H9 (cell line): ENCODE data around the gene OSM. TPM values are rescaled to one million over a fixed set of nuclear protein-coding genes. Genes with fewer than 3 reads are reported as not detected.
A peak's percentile ranks its signal among the peaks of the same experiment; 100 is the strongest.

Experiments
- DNase-seq: peaks from one replicate; pipeline ENCODE4 v3.0.0-alpha.2; 2017
- H2AFZ ChIP-seq: one replicate; pipeline ENCODE4 v1.6.1; 2013; ENCODE audit warnings: mild to moderate bottlenecking, low read length, control low read depth, moderate library complexity
- H2AK5ac ChIP-seq: 2 replicates; pipeline ENCODE4 v1.6.1; 2013; ENCODE audit warnings: low read length, control low read depth, mixed read lengths; ENCODE audit not compliant: insufficient read length
- H2BK120ac ChIP-seq: one replicate; pipeline ENCODE4 v1.6.1; 2013; ENCODE audit warnings: low read depth, mild to moderate bottlenecking, low read length, control low read depth, inconsistent platforms; ENCODE audit not compliant: poor library complexity, severe bottlenecking
- H2BK12ac ChIP-seq: 2 replicates; pipeline ENCODE4 v1.6.1; 2013; ENCODE audit warnings: low read length, control low read depth, mixed read lengths, low read depth; ENCODE audit not compliant: insufficient read length
- H2BK15ac ChIP-seq: 2 replicates; pipeline ENCODE4 v1.6.1; 2013; ENCODE audit warnings: low read depth, low read length, control low read depth
- H2BK20ac ChIP-seq: one replicate; pipeline ENCODE4 v1.6.1; 2013; ENCODE audit warnings: low read depth, mild to moderate bottlenecking, low read length, control low read depth, inconsistent platforms; ENCODE audit not compliant: poor library complexity, severe bottlenecking
- H2BK5ac ChIP-seq: 2 replicates; pipeline ENCODE4 v1.6.1; 2013; ENCODE audit warnings: low read length, control low read depth, mixed read lengths; ENCODE audit not compliant: insufficient read length
- H3K14ac ChIP-seq: 2 replicates; pipeline ENCODE4 v1.6.1; 2013; ENCODE audit warnings: low read length, control low read depth; ENCODE audit not compliant: insufficient read depth
- H3K18ac ChIP-seq: 2 replicates; pipeline ENCODE4 v1.6.1; 2013; ENCODE audit warnings: low read depth, mild to moderate bottlenecking, mixed read lengths, low read length, control low read depth; ENCODE audit not compliant: insufficient read length
- H3K23ac ChIP-seq: 2 replicates; pipeline ENCODE4 v1.6.1; 2013; ENCODE audit warnings: low read length, control low read depth, mixed read lengths, low read depth; ENCODE audit not compliant: insufficient read length
- H3K23me2 ChIP-seq: 2 replicates; pipeline ENCODE4 v1.6.1; 2013; ENCODE audit warnings: low read depth, mild to moderate bottlenecking, mixed read lengths, low read length, control low read depth; ENCODE audit not compliant: insufficient read length, poor library complexity, severe bottlenecking
- H3K27ac ChIP-seq: 2 replicates; pipeline ENCODE4 v1.5.1; 2013; ENCODE audit warnings: low read length, control low read depth, mixed read lengths, low read depth; ENCODE audit not compliant: insufficient read length
- H3K27me3 ChIP-seq: 2 replicates; pipeline ENCODE4 v1.6.1; 2013; ENCODE audit warnings: low read length, control low read depth, inconsistent platforms; ENCODE audit not compliant: insufficient read depth
- H3K4ac ChIP-seq: 2 replicates; pipeline ENCODE4 v1.6.1; 2013; ENCODE audit warnings: low read depth, mild to moderate bottlenecking, control low read depth, inconsistent platforms, low read length, moderate library complexity
- H3K4me1 ChIP-seq: 2 replicates; pipeline ENCODE4 v1.6.1; 2013; ENCODE audit warnings: low read length, control low read depth, inconsistent platforms; ENCODE audit not compliant: insufficient read depth
- H3K4me2 ChIP-seq: 2 replicates; pipeline ENCODE4 v1.6.1; 2013; ENCODE audit warnings: low read length, control low read depth, mixed read lengths; ENCODE audit not compliant: insufficient read length, insufficient read depth
- H3K56ac ChIP-seq: 2 replicates; pipeline ENCODE4 v1.6.1; 2013; ENCODE audit warnings: low read depth, mild to moderate bottlenecking, mixed read lengths, low read length, control low read depth; ENCODE audit not compliant: insufficient read length
- H3K79me1 ChIP-seq: 2 replicates; pipeline ENCODE4 v1.6.1; 2013; ENCODE audit warnings: low read depth, mild to moderate bottlenecking, moderate library complexity, low read length, control low read depth, inconsistent platforms; ENCODE audit not compliant: insufficient read depth, poor library complexity, severe bottlenecking
- H3K79me2 ChIP-seq: 2 replicates; pipeline ENCODE4 v1.6.1; 2013; ENCODE audit warnings: low read length, control low read depth, inconsistent platforms; ENCODE audit not compliant: insufficient read depth
- H3K9ac ChIP-seq: 2 replicates; pipeline ENCODE4 v1.6.1; 2013; ENCODE audit warnings: low read length, control low read depth, mixed read lengths; ENCODE audit not compliant: insufficient read length; ENCODE audit errors: extremely low read depth
- H3K9me3 ChIP-seq: one replicate; pipeline ENCODE4 v1.6.1; 2013; ENCODE audit warnings: low read depth, low read length, inconsistent platforms; ENCODE audit not compliant: control insufficient read depth
- H3T11ph ChIP-seq: one replicate; pipeline ENCODE4 v1.6.1; 2013; ENCODE audit warnings: mild to moderate bottlenecking, low read length, control low read depth, inconsistent platforms
- H4K20me1 ChIP-seq: one replicate; pipeline ENCODE4 v1.6.1; 2013; ENCODE audit not compliant: control insufficient read depth, insufficient read length, insufficient read depth
- H4K5ac ChIP-seq: 2 replicates; pipeline ENCODE4 v1.6.1; 2013; ENCODE audit warnings: low read depth, mild to moderate bottlenecking, mixed read lengths, low read length, control low read depth; ENCODE audit not compliant: insufficient read length
- H4K8ac ChIP-seq: replicated peaks from 2 replicates; pipeline ENCODE4 v1.6.1; 2013; ENCODE audit warnings: low read length, control low read depth, mixed read lengths, low read depth; ENCODE audit not compliant: insufficient read length
- H4K91ac ChIP-seq: 2 replicates; pipeline ENCODE4 v1.6.1; 2013; ENCODE audit warnings: low read depth, mild to moderate bottlenecking, moderate library complexity, mixed read lengths, low read length, control low read depth; ENCODE audit not compliant: insufficient read length
- H3K27ac Mint-ChIP-seq, 3 experiments: 2 replicates in 2 of 3; 3 replicates in 1 of 3; pipeline ENCODE4 v1.8.0; 2020 to 2021; ENCODE audit warnings: mixed read lengths in 3 of 3, mild to moderate bottlenecking in 1 of 3, moderate library complexity in 1 of 3
- H3K27me3 Mint-ChIP-seq: 2 replicates; pipeline ENCODE4 v1.8.0; 2021; ENCODE audit warnings: low read depth, mild to moderate bottlenecking, moderate library complexity, mixed read lengths
- H3K36me3 Mint-ChIP-seq, 3 experiments: 2 replicates in 2 of 3; 3 replicates in 1 of 3; pipeline ENCODE4 v1.8.0; 2020 to 2021; ENCODE audit warnings: low read depth in 3 of 3, mixed read lengths in 3 of 3; ENCODE audit not compliant: insufficient read depth in 1 of 3
- H3K4me1 Mint-ChIP-seq, 2 experiments: 2 replicates each; pipeline ENCODE4 v1.8.0; 2020; ENCODE audit warnings: mixed read lengths in 2 of 2
- H3K4me3 Mint-ChIP-seq, 2 experiments: 2 replicates in 1 of 2; 3 replicates in 1 of 2; pipeline ENCODE4 v1.8.0; 2020 to 2021; ENCODE audit warnings: mild to moderate bottlenecking in 2 of 2, mixed read lengths in 2 of 2, moderate library complexity in 1 of 2
- H3K9me3 Mint-ChIP-seq, 2 experiments: 2 replicates in 1 of 2; 3 replicates in 1 of 2; pipeline ENCODE4 v1.8.0; 2020; ENCODE audit warnings: mild to moderate bottlenecking in 2 of 2, mixed read lengths in 2 of 2, moderate library complexity in 1 of 2
- WGBS: extraction: QIAGEN DNeasy Blood & Tissue Kit; methylation state at CpG from one replicate; pipeline ENCODE4 v1.1.7; 2013; ENCODE audit warnings: missing lambda C conversion rate, low lambda C conversion rate, mixed read lengths; ENCODE audit not compliant: insufficient read length; ENCODE audit errors: extremely low coverage; 5-methylcytosine and 5-hydroxymethylcytosine counted together
- total RNA-seq: library from RNA; stranded (reverse); gene quantifications from 2 replicates; pipeline ENCODE4 v1.2.1, GENCODE V29; 2021
- TF ChIP-seq, protein P1 (sequence below): fragments of 200-600 bp; sonication (generic); conservative IDR thresholded peaks from 3 replicates; pipeline ENCODE4 v1.8.0; 2021; ENCODE audit warnings: antibody characterized with exemption, mild to moderate bottlenecking

The OSM gene
- total RNA-seq, 1 experiment from 2014 or later = not detected

DNA sequence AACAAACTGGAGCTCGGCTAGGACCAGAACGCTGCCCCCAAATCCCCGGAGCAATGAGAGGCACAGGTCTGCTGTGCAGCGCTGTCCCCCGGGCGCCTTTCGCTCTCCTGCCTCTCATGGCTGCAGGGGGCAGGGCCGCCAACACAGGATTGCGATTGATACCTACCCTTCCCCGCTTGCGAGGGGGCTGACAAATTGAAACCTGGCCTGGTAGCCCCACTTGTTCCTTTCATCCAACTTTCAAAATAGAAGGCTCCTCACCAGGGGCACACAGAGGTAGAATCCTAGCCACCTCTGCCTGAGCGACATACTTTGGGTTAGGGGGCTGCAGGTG, 23.3 kb upstream of the OSM start:
- no peak overlapping the region for H3K27ac ChIP-seq
- Mint-ChIP-seq H3K9me3 (no peaks in the 10 kb centered on the region), H3K4me1 (peaks cover 5 to 16% of the 10 kb centered on the region in 2 experiments), H3K27ac (no peak overlapping the region), H3K27me3 (no peaks in the 10 kb centered on the region), H3K36me3 (peaks cover 4 to 14% (median 5%) of the 10 kb centered on the region in 3 experiments; a peak in 5 of 7 replicates), H3K4me3 (peak overlapping the region; percentile 67 to 81)
- no peak for DNase-seq
- H3K56ac ChIP-seq = no peak overlapping the region
- no peaks in the 10 kb centered on the region for H3K79me1 ChIP-seq
- peaks cover 8% of the 10 kb centered on the region for H3K23me2 ChIP-seq
- no peak overlapping the region for H2BK12ac ChIP-seq
- no peaks in the 10 kb centered on the region for H3K27me3 ChIP-seq
- H3K14ac ChIP-seq = 0 out of 2 replicates have a peak overlapping the region, but pooled peaks have one; percentile 4
- no peaks in the 10 kb centered on the region for H3K79me2 ChIP-seq
- H3K4me2 ChIP-seq = peak overlapping the region; percentile 85
- no peak overlapping the region for H3K4ac ChIP-seq
- no peaks in the 10 kb centered on the region for H3K9me3 ChIP-seq
- no peak overlapping the region for H2AFZ ChIP-seq
- TF ChIP-seq, protein P1, sequence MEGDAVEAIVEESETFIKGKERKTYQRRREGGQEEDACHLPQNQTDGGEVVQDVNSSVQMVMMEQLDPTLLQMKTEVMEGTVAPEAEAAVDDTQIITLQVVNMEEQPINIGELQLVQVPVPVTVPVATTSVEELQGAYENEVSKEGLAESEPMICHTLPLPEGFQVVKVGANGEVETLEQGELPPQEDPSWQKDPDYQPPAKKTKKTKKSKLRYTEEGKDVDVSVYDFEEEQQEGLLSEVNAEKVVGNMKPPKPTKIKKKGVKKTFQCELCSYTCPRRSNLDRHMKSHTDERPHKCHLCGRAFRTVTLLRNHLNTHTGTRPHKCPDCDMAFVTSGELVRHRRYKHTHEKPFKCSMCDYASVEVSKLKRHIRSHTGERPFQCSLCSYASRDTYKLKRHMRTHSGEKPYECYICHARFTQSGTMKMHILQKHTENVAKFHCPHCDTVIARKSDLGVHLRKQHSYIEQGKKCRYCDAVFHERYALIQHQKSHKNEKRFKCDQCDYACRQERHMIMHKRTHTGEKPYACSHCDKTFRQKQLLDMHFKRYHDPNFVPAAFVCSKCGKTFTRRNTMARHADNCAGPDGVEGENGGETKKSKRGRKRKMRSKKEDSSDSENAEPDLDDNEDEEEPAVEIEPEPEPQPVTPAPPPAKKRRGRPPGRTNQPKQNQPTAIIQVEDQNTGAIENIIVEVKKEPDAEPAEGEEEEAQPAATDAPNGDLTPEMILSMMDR = no peak
- H3K9ac ChIP-seq = no peak overlapping the region
- no peak overlapping the region for H4K5ac ChIP-seq
- H2BK120ac ChIP-seq = no peak overlapping the region
- WGBS = no CpG with 5 or more reads among the region's 12 CpGs
- H3K4me1 ChIP-seq = no peaks in the 10 kb centered on the region; the same call in 1 of the 2 replicates
- no peak overlapping the region for H4K8ac ChIP-seq
- H2BK15ac ChIP-seq = no peak overlapping the region
- H2AK5ac ChIP-seq = no peak overlapping the region
- no peak overlapping the region for H3K18ac ChIP-seq
- no peak overlapping the region for H3T11ph ChIP-seq
- H4K91ac ChIP-seq = no peak overlapping the region
- H2BK20ac ChIP-seq = no peak overlapping the region
- H4K20me1 ChIP-seq = no peaks in the 10 kb centered on the region
- no peak overlapping the region for H3K23ac ChIP-seq
- no peak overlapping the region for H2BK5ac ChIP-seq
